H1 (cell line): ENCODE results near the gene SH3D19. TPM values are rescaled to one million over a fixed set of nuclear protein-coding genes. Genes with fewer than 3 reads are reported as not detected.

Experiments used
- CTCF ChIA-PET: fragments of 300-600 bp; sonication (Branson Sonifier 250); formaldehyde crosslinking; loops from one replicate; lab custom pipeline; 2021; ENCODE audit not compliant: partially characterized antibody; lab: Charles Lee
- POLR2A ChIA-PET: fragments of 300-600 bp; sonication (Branson Sonifier 250); formaldehyde crosslinking; loops from one replicate; lab custom pipeline; 2021; ENCODE audit warnings: inconsistent platforms; ENCODE audit not compliant: partially characterized antibody; lab: Charles Lee
- DNase-seq, 2 experiments: peaks; one replicate each; pipeline versions ENCODE4 v3.0.0 to v3.0.0-alpha.2; 2010 to 2022; ENCODE audit warnings: low spot score in 2 of 2, low read depth in 1 of 2, mixed read lengths in 1 of 2
- FAIRE-seq: peaks from 2 replicates; lab custom pipeline; 2011; peaks lifted over from hg19 to GRCh38; lab: Jason Lieb, UNC
- H2AFZ ChIP-seq: 2 replicates; pipeline ENCODE4 v1.8.1; 2012; ENCODE audit warnings: low read length, inconsistent platforms
- H2AK5ac ChIP-seq: 2 replicates; pipeline ENCODE4 v1.6.1; 2013; ENCODE audit warnings: low read depth, low read length
- H2BK120ac ChIP-seq: replicated peaks from 2 replicates; pipeline ENCODE3; 2013; ENCODE audit warnings: low read depth, low read length, inconsistent platforms
- H2BK12ac ChIP-seq: 2 replicates; pipeline ENCODE4 v1.6.1; 2013; ENCODE audit warnings: low read depth, low read length
- H2BK15ac ChIP-seq: 2 replicates; pipeline ENCODE4 v1.6.1; 2013; ENCODE audit warnings: low read length
- H2BK20ac ChIP-seq: 2 replicates; pipeline ENCODE4 v1.6.1; 2013; ENCODE audit warnings: low read length
- H2BK5ac ChIP-seq: 2 replicates; pipeline ENCODE4 v1.6.1; 2013; ENCODE audit warnings: low read depth, low read length
- H3K14ac ChIP-seq: 2 replicates; pipeline ENCODE4 v1.6.1; 2013; ENCODE audit warnings: inconsistent platforms; ENCODE audit not compliant: insufficient read length
- H3K18ac ChIP-seq: 2 replicates; pipeline ENCODE4 v1.6.1; 2013; ENCODE audit warnings: low read length; ENCODE audit errors: extremely low read depth
- H3K23ac ChIP-seq: 2 replicates; pipeline ENCODE4 v1.6.1; 2013; ENCODE audit warnings: inconsistent platforms; ENCODE audit not compliant: insufficient read length
- H3K23me2 ChIP-seq: 2 replicates; pipeline ENCODE4 v1.6.1; 2013; ENCODE audit warnings: low read depth, low read length
- H3K27ac ChIP-seq: 2 replicates; pipeline ENCODE4 v1.6.1; 2011; ENCODE audit warnings: low read depth, low read length, inconsistent platforms
- H3K27me3 ChIP-seq, 4 experiments: replicated peaks in 1 of 4; 1 replicate in 1 of 4; 2 replicates in 3 of 4; pipeline versions ENCODE4 v1.6.1 to v1.8.1; 2011 to 2013; ENCODE audit warnings: low read length in 3 of 4, mild to moderate bottlenecking in 3 of 4, inconsistent platforms in 2 of 4, mixed read lengths in 2 of 4, moderate library complexity in 1 of 4; ENCODE audit not compliant: control insufficient read depth in 3 of 4, insufficient read depth in 3 of 4; ENCODE audit errors: extremely low read depth in 1 of 4
- H3K36me3 ChIP-seq, 4 experiments: 2 replicates each; pipeline versions ENCODE4 v1.6.1 to v1.8.1; 2011 to 2013; ENCODE audit warnings: mild to moderate bottlenecking in 4 of 4, low read length in 3 of 4, moderate library complexity in 2 of 4, control low read depth in 1 of 4, inconsistent platforms in 1 of 4; ENCODE audit not compliant: insufficient read depth in 4 of 4, control insufficient read depth in 2 of 4
- H3K4ac ChIP-seq: replicated peaks from 2 replicates; pipeline ENCODE3; 2013; ENCODE audit warnings: low read length, low read depth, mixed read lengths, inconsistent platforms; ENCODE audit not compliant: insufficient read length
- H3K4me1 ChIP-seq, 4 experiments: replicated peaks in 1 of 4; 1 replicate in 1 of 4; 2 replicates in 3 of 4; pipeline versions ENCODE4 v1.6.1 to v1.8.1; 2011 to 2013; ENCODE audit warnings: low read length in 3 of 4, inconsistent platforms in 2 of 4, mixed read lengths in 1 of 4; ENCODE audit not compliant: insufficient read depth in 4 of 4, control insufficient read depth in 3 of 4
- H3K4me2 ChIP-seq, 2 experiments: 2 replicates each; pipeline versions ENCODE4 v1.6.1 to v1.8.1; 2011 to 2013; ENCODE audit warnings: low read depth in 2 of 2, low read length in 2 of 2, control low read depth in 1 of 2, inconsistent platforms in 1 of 2, mild to moderate bottlenecking in 1 of 2; ENCODE audit not compliant: insufficient read depth in 1 of 2
- H3K4me3 ChIP-seq, 4 experiments: fragments of 200-600, 300-600 bp in 1 of 4; sonication (generic), shearing (Covaris generic), sonication (Bioruptor Twin) in 1 of 4; 2 replicates each; pipeline versions ENCODE4 v1.5.1 to v1.8.1; 2011 to 2016; ENCODE audit warnings: low read length in 4 of 4, low read depth in 3 of 4, control low read depth in 2 of 4, inconsistent platforms in 2 of 4, mild to moderate bottlenecking in 2 of 4, mixed read lengths in 1 of 4, moderate library complexity in 1 of 4; ENCODE audit not compliant: insufficient read depth in 2 of 4; ENCODE audit errors: extremely low read depth in 1 of 4
- H3K56ac ChIP-seq: replicated peaks from 2 replicates; pipeline ENCODE3; 2013; ENCODE audit warnings: low read depth, mild to moderate bottlenecking, mixed read lengths, low read length, inconsistent platforms; ENCODE audit not compliant: insufficient read length
- H3K79me1 ChIP-seq: 2 replicates; pipeline ENCODE4 v1.6.1; 2013; ENCODE audit warnings: low read depth, low read length, control low read depth
- H3K79me2 ChIP-seq, 2 experiments: 2 replicates each; pipeline versions ENCODE4 v1.6.1 to v1.8.1; 2012 to 2013; ENCODE audit warnings: low read length in 2 of 2, mild to moderate bottlenecking in 2 of 2, inconsistent platforms in 1 of 2; ENCODE audit not compliant: insufficient read depth in 2 of 2, control insufficient read depth in 1 of 2
- H3K9ac ChIP-seq, 4 experiments: replicated peaks in 1 of 4; 1 replicate in 1 of 4; 2 replicates in 3 of 4; pipeline versions ENCODE4 v1.6.1 to v1.8.1; 2011 to 2013; ENCODE audit warnings: low read depth in 3 of 4, low read length in 3 of 4, control low read depth in 2 of 4, mild to moderate bottlenecking in 2 of 4, moderate library complexity in 2 of 4, inconsistent platforms in 1 of 4; ENCODE audit errors: extremely low read depth in 1 of 4
- H3K9me3 ChIP-seq, 2 experiments: 2 replicates each; pipeline versions ENCODE4 v1.6.1 to v1.8.1; 2012 to 2013; ENCODE audit warnings: mild to moderate bottlenecking in 2 of 2, moderate library complexity in 2 of 2, control low read depth in 1 of 2, inconsistent platforms in 1 of 2, low read depth in 1 of 2, low read length in 1 of 2, mixed read lengths in 1 of 2; ENCODE audit not compliant: insufficient read depth in 2 of 2
- H4K20me1 ChIP-seq, 2 experiments: replicated peaks in 1 of 2; 2 replicates each; pipeline versions ENCODE3 to v1.8.1; 2011 to 2013; ENCODE audit warnings: inconsistent platforms in 2 of 2, low read length in 2 of 2, mild to moderate bottlenecking in 1 of 2; ENCODE audit not compliant: insufficient read depth in 2 of 2, control insufficient read depth in 1 of 2
- H4K5ac ChIP-seq: 2 replicates; pipeline ENCODE4 v1.6.1; 2013; ENCODE audit warnings: low read length, low read depth, mixed read lengths, inconsistent platforms; ENCODE audit not compliant: insufficient read length
- H4K8ac ChIP-seq: 2 replicates; pipeline ENCODE4 v1.8.0; 2013; ENCODE audit warnings: mild to moderate bottlenecking, moderate library complexity, low read length, inconsistent platforms; ENCODE audit not compliant: insufficient read depth; ENCODE audit errors: extremely low read depth
- H4K91ac ChIP-seq: replicated peaks from 2 replicates; pipeline ENCODE3; 2013; ENCODE audit warnings: low read length, mixed read lengths, inconsistent platforms; ENCODE audit not compliant: insufficient read length
- ASH2L ChIP-seq: fragments of 200-600, 300-600 bp; sonication (generic); IDR thresholded peaks from one replicate; pipeline ENCODE4 v1.7.1; 2017; ENCODE audit warnings: low read length
- BRCA1 ChIP-seq: IDR thresholded peaks from 2 replicates; pipeline ENCODE4 v1.6.1; 2012; ENCODE audit warnings: low read depth, low read length, improper control_type of control experiment
- MAFK ChIP-seq: IDR thresholded peaks from 2 replicates; pipeline ENCODE4 v1.6.1; 2012; ENCODE audit warnings: low read depth, mild to moderate bottlenecking, improper control_type of control experiment, low read length
- NRF1 ChIP-seq: IDR thresholded peaks from 2 replicates; pipeline ENCODE4 v1.6.1; 2011; ENCODE audit warnings: mild to moderate bottlenecking, low read depth, low read length, improper control_type of control experiment
- RNF2 ChIP-seq: fragments of 200-900, 300-1000 bp; sonication (generic); IDR thresholded peaks from 2 replicates; pipeline ENCODE4 v1.7.1; 2016; ENCODE audit warnings: borderline replicate concordance, low read depth, mild to moderate bottlenecking, antibody characterized with exemption, low read length; ENCODE audit not compliant: poor library complexity, severe bottlenecking; ENCODE audit errors: missing control alignments
- SIN3A ChIP-seq, 2 experiments: IDR thresholded peaks in 1 of 2; conservative IDR thresholded peaks in 1 of 2; 2 replicates each; pipeline ENCODE4 v1.6.1; 2011 to 2012; ENCODE audit warnings: low read length in 2 of 2, improper control_type of control experiment in 1 of 2, low read depth in 1 of 2, mild to moderate bottlenecking in 1 of 2
- WGBS, 2 experiments: shearing (Covaris generic) in 1 of 2; methylation state at CpG; one replicate each; pipeline versions ENCODE4 v1.1.6 to v1.1.7; 2013 to 2015; ENCODE audit warnings: low lambda C conversion rate in 2 of 2, mixed read lengths in 2 of 2, inconsistent platforms in 1 of 2, low coverage in 1 of 2, missing lambda C conversion rate in 1 of 2; ENCODE audit not compliant: insufficient replicate concordance in 2 of 2, insufficient coverage in 1 of 2, insufficient read length in 1 of 2; ENCODE audit errors: extremely low coverage in 1 of 2, missing lambda C conversion rate in 1 of 2; 5-methylcytosine and 5-hydroxymethylcytosine counted together
- polyA plus RNA-seq, 7 experiments: library from polyadenylated mRNA; depleted of rRNA in 3 of 7; stranded (reverse) in 5 of 7; unstranded in 2 of 7; fragments of >200 nt in 5 of 7; fragments of 200-250 nt in 2 of 7; gene quantifications; 1 replicate in 5 of 7; 2 replicates in 1 of 7; 4 replicates in 1 of 7; pipeline versions ENCODE4 v1.2.1 to v1.2.3, GENCODE V29; 2011 to 2013; ENCODE audit warnings: missing spikeins in 2 of 7, mixed read lengths in 2 of 7
- total RNA-seq: library from RNA; stranded (reverse); fragmentation: NEBNext Ultra II Directional; extraction: Animal tissue kit (Norgen Biotek cat#: 25700); gene quantifications from 2 replicates; pipeline ENCODE4 v1.2.1, GENCODE V29; 2021

SH3D19 gene
- total and polyA plus RNA-seq, 2 of the 8 experiments (the other 6 are each of a cell fraction or from before 2014, with no cell fraction given), result 11.7 to 51.3 TPM

GRCh38 chr4:151248519-151248918 is 76.9 kb downstream of the SH3D19 start:
- H4K91ac ChIP-seq, result no peak overlapping the region
- DNase-seq, result no peak
- TF ChIP-seq ASH2L (no peak), BRCA1 (no peak), NRF1 (no peak), RNF2 (no peak), MAFK (no peak), SIN3A (conservative IDR thresholded peaks at IDR 0.05 in 1 of 2, IDR thresholded peaks at IDR 0.05 in 1 of 2; ENCODE audit: low read depth in 1 of 2, low read length in 2 of 2) (no peak)
- TF ChIP-seq, all 59 proteins: peak for 0
- Histone ChIP-seq H3K9ac (no peak overlapping the region), H3K23ac (no peak overlapping the region), H3K14ac (no peak overlapping the region), H2BK120ac (no peak overlapping the region), H3K4me2 (no peak overlapping the region), H3K79me2 (peaks cover 0 to 59% of the 10 kb centered on the region in 2 experiments; a peak in 3 of 4 replicates), H3K4me3 (no peak overlapping the region), H2BK15ac (no peak overlapping the region), H4K8ac (no peak overlapping the region), H3K27me3 (no peaks in the 10 kb centered on the region; a peak in 1 of 7 replicates), H2BK20ac (no peak overlapping the region), H2AK5ac (no peak overlapping the region), H3K56ac (no peak overlapping the region), H4K5ac (no peak overlapping the region), H2AFZ (no peak overlapping the region), H3K27ac (no peak overlapping the region), H2BK12ac (no peak overlapping the region), H3K23me2 (no peaks in the 10 kb centered on the region), H3K9me3 (no peaks in the 10 kb centered on the region), H4K20me1 (no peaks in the 10 kb centered on the region), H3K4me1 (peaks cover 0 to 15% (median 4%) of the 10 kb centered on the region in 4 experiments; a peak in 2 of 7 replicates), H3K18ac (no peak overlapping the region), H3K4ac (no peak overlapping the region), H3K79me1 (peaks cover 4% of the 10 kb centered on the region), H3K36me3 (no peaks in the 10 kb centered on the region), H2BK5ac (no peak overlapping the region)
- FAIRE-seq, result no peak
- POLR2A ChIA-PET, result no interaction called here
- 94% methylated on average over 2 of the region's 2 CpGs; no CpG with 5 or more reads in 1 of the 2 experiments for WGBS, 2 experiments
- CTCF ChIA-PET, result no interaction called here
